ENCODE measurements around the gene WHRN.

DNA sequence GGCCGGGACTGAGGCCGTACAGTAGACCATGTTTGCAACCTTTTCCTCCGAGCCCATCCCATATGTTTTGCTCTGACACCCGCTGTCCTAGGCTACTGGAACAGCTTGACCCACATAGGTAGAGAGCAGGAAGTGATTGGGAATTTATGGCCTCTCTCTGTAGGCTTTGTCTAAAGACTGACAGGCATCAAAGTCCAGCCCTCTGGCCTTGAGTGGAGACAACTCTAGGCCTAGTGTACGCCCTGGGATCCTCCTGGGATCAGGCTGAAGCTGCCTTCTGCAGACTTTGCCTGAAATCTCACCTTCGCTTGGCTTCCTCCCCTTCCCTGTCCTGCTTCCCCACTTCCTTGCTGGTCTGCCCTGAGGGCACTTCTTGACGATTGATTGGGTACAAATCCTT, 103.9 kb downstream of the WHRN start:
- TF ChIP-seq ARNT (IDR thresholded peaks at IDR 0.05) (no peak), TARDBP (IDR thresholded peaks at IDR 0.05) (no peak), NFRKB (IDR thresholded peaks at IDR 0.05) (no peak), FOXA1 (IDR thresholded peaks at IDR 0.05) (no peak), FOXM1 (IDR thresholded peaks at IDR 0.05; ENCODE audit: borderline replicate concordance) (no peak), SUZ12 (IDR thresholded peaks at IDR 0.05) (no peak), PKNOX1 (IDR thresholded peaks at IDR 0.05) (no peak), FOXK2 (IDR thresholded peaks at IDR 0.05) (no peak), ELF4 (IDR thresholded peaks at IDR 0.05) (no peak), SP1 (IDR thresholded peaks at IDR 0.05) (no peak)

Data from HEK293T (cell line).